Gastroesophageal sphincter (tissue), 3 donors: ENCODE data around the gene TNIP1.

Source experiments
- POLR2A ChIP-seq, 2 donors: fragments of 450-650 bp; IDR thresholded peaks; one replicate each; pipeline ENCODE4 v1.6.1; 2017; ENCODE audit warnings: antibody characterized with exemption in 2 of 2, mild to moderate bottlenecking in 2 of 2, moderate library complexity in 1 of 2
- POLR2AphosphoS5 ChIP-seq: sonication (generic); formaldehyde crosslinking; IDR thresholded peaks from one replicate; pipeline ENCODE4 v1.6.1; 2017; ENCODE audit warnings: antibody characterized with exemption
- TF ChIP-seq, protein P1 (sequence below), 4 experiments: fragments of 200-600 bp in 2 of 4; fragments of 450-650 bp in 2 of 4; sonication (generic) in 1 of 4; IDR thresholded peaks; one replicate each; pipeline ENCODE4 v1.5.1; 2017 to 2019; ENCODE audit warnings: antibody characterized with exemption in 4 of 4, mild to moderate bottlenecking in 2 of 4, moderate library complexity in 2 of 4

DNA sequence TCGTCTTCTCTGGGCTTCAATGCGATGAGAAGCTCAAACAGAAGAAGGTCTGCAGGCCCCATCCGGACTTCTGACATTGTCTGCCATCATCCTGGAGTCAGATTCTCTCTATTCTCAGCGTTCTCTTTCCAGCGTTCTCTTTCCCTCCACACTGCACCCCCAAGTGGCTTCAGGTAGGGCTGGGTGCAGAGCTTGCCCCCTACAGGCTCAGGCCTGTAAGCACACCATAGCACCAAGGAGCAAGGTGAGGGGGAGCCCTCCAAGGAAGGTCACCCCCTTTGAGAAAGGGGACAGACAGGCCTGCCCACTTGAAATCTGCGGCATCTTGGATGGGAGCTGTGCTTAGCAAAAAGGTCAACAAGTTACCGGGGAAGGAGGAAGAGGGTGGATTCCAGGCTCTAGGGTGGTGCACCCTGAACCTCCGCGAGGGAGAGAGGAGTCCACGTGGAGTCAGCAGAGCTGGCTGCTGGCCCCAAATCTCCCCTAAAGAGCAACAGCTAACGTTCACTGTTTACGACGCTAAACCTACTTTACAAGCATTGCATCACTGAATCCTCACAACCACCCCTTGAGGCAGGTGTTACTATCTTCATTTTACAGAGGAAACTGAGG, 32.9 kb downstream of the TNIP1 start:
- TF ChIP-seq, protein P1, sequence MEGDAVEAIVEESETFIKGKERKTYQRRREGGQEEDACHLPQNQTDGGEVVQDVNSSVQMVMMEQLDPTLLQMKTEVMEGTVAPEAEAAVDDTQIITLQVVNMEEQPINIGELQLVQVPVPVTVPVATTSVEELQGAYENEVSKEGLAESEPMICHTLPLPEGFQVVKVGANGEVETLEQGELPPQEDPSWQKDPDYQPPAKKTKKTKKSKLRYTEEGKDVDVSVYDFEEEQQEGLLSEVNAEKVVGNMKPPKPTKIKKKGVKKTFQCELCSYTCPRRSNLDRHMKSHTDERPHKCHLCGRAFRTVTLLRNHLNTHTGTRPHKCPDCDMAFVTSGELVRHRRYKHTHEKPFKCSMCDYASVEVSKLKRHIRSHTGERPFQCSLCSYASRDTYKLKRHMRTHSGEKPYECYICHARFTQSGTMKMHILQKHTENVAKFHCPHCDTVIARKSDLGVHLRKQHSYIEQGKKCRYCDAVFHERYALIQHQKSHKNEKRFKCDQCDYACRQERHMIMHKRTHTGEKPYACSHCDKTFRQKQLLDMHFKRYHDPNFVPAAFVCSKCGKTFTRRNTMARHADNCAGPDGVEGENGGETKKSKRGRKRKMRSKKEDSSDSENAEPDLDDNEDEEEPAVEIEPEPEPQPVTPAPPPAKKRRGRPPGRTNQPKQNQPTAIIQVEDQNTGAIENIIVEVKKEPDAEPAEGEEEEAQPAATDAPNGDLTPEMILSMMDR (IDR thresholded peaks at IDR 0.05): peak; percentile 89 to 94 (median 92)
- TF ChIP-seq POLR2A (IDR thresholded peaks at IDR 0.05) (no peak), POLR2AphosphoS5 (no peak)
